ENCODE measurements around the gene GRK4.

GRK4 gene

DNA sequence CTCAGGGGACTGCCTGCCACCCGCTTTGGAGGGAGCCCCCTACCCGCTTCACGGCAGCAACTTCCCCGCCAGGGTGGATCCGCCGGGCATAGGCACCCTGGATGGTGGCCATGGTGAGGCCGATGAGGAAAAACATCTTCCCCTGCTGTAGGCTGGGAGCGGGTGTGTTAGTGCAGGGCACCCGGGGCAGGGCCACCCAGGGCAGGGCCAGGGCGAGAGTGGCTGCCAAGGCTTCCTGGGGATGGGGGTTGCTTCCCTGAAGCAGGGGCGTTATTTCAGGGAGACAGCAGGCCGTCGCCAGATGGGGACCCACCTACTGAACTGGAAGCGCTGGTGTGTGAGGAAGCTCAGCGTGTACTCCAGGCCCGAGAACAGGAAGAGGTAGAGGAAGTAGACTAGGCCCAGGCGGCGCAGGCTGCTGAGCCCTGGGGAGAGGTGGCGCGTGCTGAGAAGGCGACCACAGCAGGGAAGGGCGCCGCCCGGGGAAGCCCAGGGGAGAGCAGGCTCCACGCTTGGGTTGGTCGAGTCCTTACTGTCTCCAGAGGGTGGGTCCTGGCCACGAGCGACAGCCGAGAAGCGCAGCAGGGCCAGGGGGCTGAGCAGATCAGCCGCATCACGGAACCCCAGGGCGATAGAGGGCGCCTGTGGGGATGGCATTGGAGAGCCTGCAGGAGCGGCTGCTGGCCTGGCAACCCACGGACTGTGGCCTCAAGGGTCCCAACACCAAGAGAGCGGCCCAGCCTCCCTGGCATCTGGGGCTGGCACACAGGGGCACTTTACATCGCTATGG, 31.7 kb upstream of the GRK4 start:
- Histone ChIP-seq H3K36me3 (ENCODE audit: control insufficient read depth, insufficient read depth, low read length) (peaks cover 66% of the 10 kb centered on the region), H3K27me3 (ENCODE audit: control insufficient read depth, insufficient read depth, low read length) (no peaks in the 10 kb centered on the region), H3K27ac (ENCODE audit: low read depth, low read length) (no peak overlapping the region), H3K4me1 (ENCODE audit: control insufficient read depth, insufficient read depth, low read length) (peaks cover 16% of the 10 kb centered on the region; the same call in 1 of the 2 replicates), H3K9ac (ENCODE audit: low read length) (no peak overlapping the region), H3K9me3 (ENCODE audit: control insufficient read depth, insufficient read depth, low read depth, low read length) (no peaks in the 10 kb centered on the region), H3K4me3 (ENCODE audit: low read depth, low read length) (no peak overlapping the region)

DNA sequence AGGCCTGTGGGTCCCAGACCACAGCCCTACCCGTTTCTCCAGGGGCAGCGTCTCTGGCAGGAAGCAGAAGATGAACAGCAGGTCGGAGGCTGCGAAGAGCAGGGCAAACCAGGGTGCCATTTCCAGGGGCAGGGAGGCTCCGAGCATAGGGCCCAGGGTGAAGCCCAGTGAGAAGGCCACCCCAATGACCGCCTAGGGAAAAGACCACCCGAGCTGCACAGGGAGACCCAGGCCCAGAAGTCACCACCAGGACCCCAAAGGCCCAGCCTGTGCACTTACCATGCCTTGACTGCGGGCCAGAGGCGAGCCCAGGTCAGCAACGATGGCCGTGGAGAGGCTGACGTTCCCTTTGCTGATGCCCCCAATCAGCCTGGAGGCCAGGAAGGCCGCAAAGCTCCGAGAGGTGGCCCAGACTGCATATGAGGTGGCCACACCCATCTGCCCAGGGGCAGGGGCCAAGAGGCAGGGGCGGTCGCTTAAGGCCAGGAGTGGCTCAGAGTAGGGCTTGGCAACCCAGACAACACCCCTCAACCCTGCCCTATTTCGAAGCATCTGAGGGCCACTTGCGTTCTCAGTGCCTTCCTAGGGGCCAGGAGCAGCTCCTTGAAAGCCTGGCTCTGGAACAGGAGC, 30.9 kb upstream of the GRK4 start:
- no peak overlapping the region for H3K9ac ChIP-seq (ENCODE audit: low read length)
- H3K4me1 ChIP-seq (ENCODE audit: control insufficient read depth, insufficient read depth, low read length) = peaks cover 23% of the 10 kb centered on the region; the same call in 1 of the 2 replicates
- no peak overlapping the region for H3K4me3 ChIP-seq (ENCODE audit: low read depth, low read length)
- peaks cover 66% of the 10 kb centered on the region for H3K36me3 ChIP-seq (ENCODE audit: control insufficient read depth, insufficient read depth, low read length)
- no peaks in the 10 kb centered on the region for H3K27me3 ChIP-seq (ENCODE audit: control insufficient read depth, insufficient read depth, low read length)
- H3K27ac ChIP-seq (ENCODE audit: low read depth, low read length) = no peak overlapping the region
- H3K9me3 ChIP-seq (ENCODE audit: control insufficient read depth, insufficient read depth, low read depth, low read length) = no peaks in the 10 kb centered on the region

DNA sequence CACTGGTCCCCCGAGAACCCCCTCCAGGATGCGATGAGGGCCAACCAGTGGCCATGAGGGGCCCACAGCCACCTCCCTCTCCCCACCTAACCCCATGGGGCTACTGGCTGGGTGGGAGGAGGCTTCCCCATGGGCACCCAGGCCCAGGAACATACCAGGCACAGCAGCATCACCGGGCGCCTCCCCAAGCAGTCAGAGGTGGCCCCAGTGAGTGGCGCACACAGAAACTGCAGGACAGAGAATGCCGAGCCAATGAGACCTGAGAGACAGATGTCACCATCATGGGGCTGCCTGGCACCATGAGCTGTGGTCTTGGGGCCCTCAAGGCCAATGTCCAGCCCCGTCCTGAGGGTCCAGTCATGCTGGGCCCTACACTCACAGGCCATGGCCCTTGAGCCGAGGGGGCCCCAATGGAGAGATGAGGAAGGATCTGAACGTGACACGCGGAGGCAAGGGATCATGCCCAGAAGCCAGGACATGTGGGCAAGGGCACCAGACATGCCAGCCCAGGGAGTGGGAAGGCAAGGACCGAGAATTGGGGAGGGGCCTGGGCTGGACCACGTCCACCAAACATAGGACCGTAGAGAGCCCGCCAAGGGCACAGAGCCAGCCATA, 30.3 kb upstream of the GRK4 start:
- Histone ChIP-seq H3K27ac (ENCODE audit: low read depth, low read length) (no peak overlapping the region), H3K4me3 (ENCODE audit: low read depth, low read length) (peak overlapping the region; percentile 64; the same call in 1 of the 2 replicates), H3K9ac (ENCODE audit: low read length) (no peak overlapping the region), H3K4me1 (ENCODE audit: control insufficient read depth, insufficient read depth, low read length) (peaks cover 25% of the 10 kb centered on the region; the same call in 1 of the 2 replicates), H3K36me3 (ENCODE audit: control insufficient read depth, insufficient read depth, low read length) (peaks cover 67% of the 10 kb centered on the region), H3K9me3 (ENCODE audit: control insufficient read depth, insufficient read depth, low read depth, low read length) (no peaks in the 10 kb centered on the region), H3K27me3 (ENCODE audit: control insufficient read depth, insufficient read depth, low read length) (no peaks in the 10 kb centered on the region)

DNA sequence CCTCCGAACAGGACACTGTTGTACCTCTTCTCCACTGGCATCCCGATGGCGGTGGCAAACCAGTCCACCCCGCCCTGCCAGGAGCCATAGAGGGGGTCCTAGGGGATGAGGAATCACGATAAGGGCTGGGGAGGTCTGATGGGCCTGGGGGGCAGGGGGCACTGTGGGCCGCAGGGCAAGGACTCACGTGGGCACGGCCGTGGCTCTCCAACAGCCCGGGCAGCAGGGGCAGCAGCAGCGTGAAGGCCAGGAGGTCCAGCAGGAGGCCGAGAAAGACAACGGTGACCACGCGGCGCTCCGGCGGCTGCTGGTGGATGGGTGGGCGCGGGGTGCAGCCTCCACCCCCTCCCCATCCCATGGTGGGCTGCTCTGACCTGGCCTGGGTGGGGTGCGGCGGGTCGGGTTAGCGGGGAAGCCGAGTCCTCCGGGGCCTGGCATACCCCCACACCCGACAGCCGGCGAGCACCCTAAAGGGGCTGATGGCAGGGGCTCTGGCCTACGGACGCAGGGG, 29.8 kb upstream of the GRK4 start:
- H3K4me1 ChIP-seq (ENCODE audit: control insufficient read depth, insufficient read depth, low read length) = peaks cover 22% of the 10 kb centered on the region; the same call in 1 of the 2 replicates
- H3K27me3 ChIP-seq (ENCODE audit: control insufficient read depth, insufficient read depth, low read length) = no peaks in the 10 kb centered on the region
- no peak overlapping the region for H3K27ac ChIP-seq (ENCODE audit: low read depth, low read length)
- H3K4me3 ChIP-seq (ENCODE audit: low read depth, low read length) = peak overlapping the region; percentile 64
- H3K9ac ChIP-seq (ENCODE audit: low read length) = peak overlapping the region; percentile 56
- H3K9me3 ChIP-seq (ENCODE audit: control insufficient read depth, insufficient read depth, low read depth, low read length) = no peaks in the 10 kb centered on the region
- peaks cover 67% of the 10 kb centered on the region for H3K36me3 ChIP-seq (ENCODE audit: control insufficient read depth, insufficient read depth, low read length)

DNA sequence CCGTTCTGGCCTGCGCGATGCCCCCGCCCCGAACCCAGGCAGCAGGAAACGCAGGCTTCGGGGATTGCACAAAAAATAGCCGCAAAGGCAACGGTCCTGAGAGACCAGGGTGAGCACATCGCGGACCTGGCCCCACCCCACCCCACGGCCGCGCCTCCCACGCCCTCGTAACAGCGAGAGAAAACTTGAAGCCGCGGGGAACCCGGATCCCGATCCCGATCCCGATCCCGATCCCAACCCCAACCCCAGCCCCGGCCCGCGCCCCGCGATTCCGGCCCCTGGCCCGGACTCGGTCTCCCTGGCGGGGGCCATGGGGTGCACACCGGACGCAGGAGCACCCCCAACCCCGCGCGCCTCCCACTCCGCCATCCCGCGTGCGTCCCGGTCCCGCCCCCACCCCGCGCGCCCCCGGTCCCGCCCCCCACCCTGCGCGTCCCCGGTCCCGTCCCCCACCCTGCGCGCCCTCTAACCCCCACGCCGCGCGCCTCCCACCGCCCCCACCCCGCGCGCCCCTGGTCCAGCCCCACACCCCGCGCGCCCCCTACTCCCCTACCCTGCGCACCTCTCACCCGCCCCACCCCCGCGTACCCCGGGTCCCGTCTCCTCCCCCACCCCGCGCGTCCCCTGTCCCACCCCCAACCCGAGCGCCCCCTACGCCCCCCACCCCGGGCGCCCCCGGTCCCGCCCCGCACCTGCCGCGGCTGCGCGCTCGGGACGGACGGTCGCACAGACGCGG, 29.1 kb upstream of the GRK4 start:
- Histone ChIP-seq H3K36me3 (ENCODE audit: control insufficient read depth, insufficient read depth, low read length) (peaks cover 67% of the 10 kb centered on the region), H3K9me3 (ENCODE audit: control insufficient read depth, insufficient read depth, low read depth, low read length) (no peaks in the 10 kb centered on the region), H3K9ac (ENCODE audit: low read length) (peak overlapping the region; percentile 96), H3K27me3 (ENCODE audit: control insufficient read depth, insufficient read depth, low read length) (no peaks in the 10 kb centered on the region), H3K4me3 (ENCODE audit: low read depth, low read length) (peak overlapping the region; percentile 86), H3K4me1 (ENCODE audit: control insufficient read depth, insufficient read depth, low read length) (peaks cover 21% of the 10 kb centered on the region; the same call in 1 of the 2 replicates), H3K27ac (ENCODE audit: low read depth, low read length) (no peak overlapping the region)

DNA sequence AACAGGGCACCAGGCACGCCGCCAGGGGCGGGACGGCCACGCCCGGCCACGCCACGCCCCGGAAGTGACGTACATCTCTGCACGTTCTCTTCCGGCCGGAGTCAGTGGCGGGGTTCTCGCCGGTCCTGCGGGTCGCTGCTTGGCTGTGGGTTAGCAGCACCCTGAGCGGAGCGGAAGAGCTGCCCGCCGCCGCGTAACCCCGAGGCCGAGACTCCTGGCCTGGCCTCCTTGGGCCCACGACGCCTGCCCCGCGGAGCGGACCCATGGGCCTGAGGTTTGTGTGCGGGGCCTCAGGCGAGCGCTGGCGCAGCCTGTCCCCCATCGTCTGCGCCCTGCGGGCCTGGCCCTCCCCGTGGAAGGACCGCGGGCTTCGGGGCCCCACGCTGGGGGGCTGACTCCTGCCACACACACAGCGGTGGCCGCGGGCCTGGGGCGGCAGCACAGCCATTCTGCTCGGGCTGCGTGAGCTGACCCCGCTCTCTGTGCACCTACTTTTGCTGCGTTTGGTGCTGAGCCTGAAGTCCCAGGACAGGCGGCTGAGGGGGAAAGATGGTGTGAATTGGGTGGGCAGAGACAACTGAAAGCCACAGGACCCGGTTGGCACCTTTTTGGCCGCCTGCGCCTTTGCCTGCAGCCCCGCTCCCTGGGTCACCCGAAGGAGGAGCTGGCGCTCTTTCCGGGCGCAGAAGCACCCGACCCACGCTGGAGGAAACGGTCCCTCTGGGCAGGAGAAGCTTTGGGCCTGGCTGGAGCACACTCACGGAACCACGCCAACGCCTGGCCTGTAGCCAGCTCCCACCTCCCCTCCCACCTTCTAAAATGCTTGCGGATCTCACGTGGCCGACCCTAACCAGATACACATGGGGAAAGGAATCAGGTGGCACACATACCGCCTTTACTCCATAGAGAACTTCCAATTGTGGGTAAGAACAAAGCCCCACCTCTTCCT, 28.3 kb upstream of the GRK4 start:
- Histone ChIP-seq H3K27ac (ENCODE audit: low read depth, low read length) (peak overlapping the region; percentile 96), H3K9ac (ENCODE audit: low read length) (peak overlapping the region; percentile 96), H3K36me3 (ENCODE audit: control insufficient read depth, insufficient read depth, low read length) (peaks cover 67% of the 10 kb centered on the region), H3K4me1 (ENCODE audit: control insufficient read depth, insufficient read depth, low read length) (peaks cover 21% of the 10 kb centered on the region; the same call in 1 of the 2 replicates), H3K27me3 (ENCODE audit: control insufficient read depth, insufficient read depth, low read length) (no peaks in the 10 kb centered on the region), H3K4me3 (ENCODE audit: low read depth, low read length) (peak overlapping the region; percentile 86), H3K9me3 (ENCODE audit: control insufficient read depth, insufficient read depth, low read depth, low read length) (no peaks in the 10 kb centered on the region)

DNA sequence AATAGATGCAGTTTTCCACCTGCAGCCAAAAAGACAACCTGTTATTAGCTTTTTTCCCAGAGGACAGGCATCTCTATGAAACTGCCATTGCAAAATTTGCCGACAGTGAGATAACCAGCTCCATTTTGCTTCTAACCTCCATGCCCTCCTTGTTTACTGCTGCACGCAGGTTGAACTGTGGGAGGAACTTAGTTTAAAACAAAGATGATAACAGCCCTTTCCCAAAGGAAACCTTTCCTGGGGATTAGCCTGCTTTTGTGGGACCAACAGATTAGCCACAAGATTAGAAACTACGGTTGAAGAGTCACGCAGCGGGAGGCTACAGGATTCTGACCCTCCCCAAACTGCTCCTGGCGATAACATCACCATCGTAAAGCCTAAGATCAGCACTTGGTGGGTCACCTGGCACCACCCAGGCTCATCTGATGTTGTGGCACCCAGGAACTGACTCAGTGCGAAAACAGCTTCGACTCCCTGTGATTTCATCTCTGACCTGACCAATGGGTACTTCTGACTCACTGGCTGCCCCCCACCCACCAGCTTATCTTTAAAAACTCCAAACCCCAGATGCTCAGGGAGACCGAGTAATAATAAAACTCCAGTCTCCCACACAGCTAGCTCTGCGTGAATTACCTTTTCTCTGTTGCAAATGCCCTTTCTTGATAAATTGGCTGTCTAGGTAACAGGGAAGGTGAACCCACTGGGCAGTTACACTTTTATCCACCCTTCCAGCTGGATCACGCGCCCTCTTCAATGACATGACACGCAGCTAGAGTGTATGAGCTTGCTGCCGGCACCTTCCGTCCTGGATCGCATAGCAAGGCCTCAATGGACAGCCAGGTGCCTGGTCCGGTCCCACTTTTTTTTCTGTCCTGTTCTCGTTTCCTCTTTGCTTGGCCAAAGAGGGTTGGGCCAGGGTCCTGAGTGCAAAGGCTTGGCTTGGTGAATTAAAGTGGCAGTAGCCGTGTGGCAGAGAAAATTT, 27.3 kb upstream of the GRK4 start:
- H3K4me3 ChIP-seq (ENCODE audit: low read depth, low read length) = peak overlapping the region; percentile 86
- no peak overlapping the region for H3K27ac ChIP-seq (ENCODE audit: low read depth, low read length)
- no peaks in the 10 kb centered on the region for H3K9me3 ChIP-seq (ENCODE audit: control insufficient read depth, insufficient read depth, low read depth, low read length)
- H3K9ac ChIP-seq (ENCODE audit: low read length) = peak overlapping the region; percentile 96
- peaks cover 21% of the 10 kb centered on the region; the same call in 1 of the 2 replicates for H3K4me1 ChIP-seq (ENCODE audit: control insufficient read depth, insufficient read depth, low read length)
- peaks cover 67% of the 10 kb centered on the region for H3K36me3 ChIP-seq (ENCODE audit: control insufficient read depth, insufficient read depth, low read length)
- H3K27me3 ChIP-seq (ENCODE audit: control insufficient read depth, insufficient read depth, low read length) = no peaks in the 10 kb centered on the region

DNA sequence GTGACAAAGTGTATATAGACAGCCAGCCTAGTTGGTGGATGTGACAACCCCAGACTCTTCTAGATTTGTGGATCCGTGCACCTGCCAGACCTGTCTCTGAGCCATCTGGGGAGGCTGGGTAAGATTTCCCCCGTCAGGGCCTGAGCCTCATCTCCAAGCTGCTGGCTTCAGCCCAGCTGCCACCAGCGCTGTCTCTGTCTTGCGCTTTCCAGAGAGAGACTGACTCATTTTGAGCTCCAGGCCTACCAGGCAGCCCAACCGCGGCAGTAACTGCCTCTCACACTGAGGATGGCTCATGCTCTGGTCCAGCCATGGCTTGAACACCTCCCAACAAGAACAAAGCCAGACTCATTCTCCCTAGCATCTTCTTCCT, 26.6 kb upstream of the GRK4 start:
- Histone ChIP-seq H3K4me1 (ENCODE audit: control insufficient read depth, insufficient read depth, low read length) (peaks cover 21% of the 10 kb centered on the region; the same call in 1 of the 2 replicates), H3K9ac (ENCODE audit: low read length) (no peak overlapping the region), H3K27me3 (ENCODE audit: control insufficient read depth, insufficient read depth, low read length) (no peaks in the 10 kb centered on the region), H3K9me3 (ENCODE audit: control insufficient read depth, insufficient read depth, low read depth, low read length) (no peaks in the 10 kb centered on the region), H3K27ac (ENCODE audit: low read depth, low read length) (no peak overlapping the region), H3K36me3 (ENCODE audit: control insufficient read depth, insufficient read depth, low read length) (peaks cover 67% of the 10 kb centered on the region), H3K4me3 (ENCODE audit: low read depth, low read length) (no peak overlapping the region)

DNA sequence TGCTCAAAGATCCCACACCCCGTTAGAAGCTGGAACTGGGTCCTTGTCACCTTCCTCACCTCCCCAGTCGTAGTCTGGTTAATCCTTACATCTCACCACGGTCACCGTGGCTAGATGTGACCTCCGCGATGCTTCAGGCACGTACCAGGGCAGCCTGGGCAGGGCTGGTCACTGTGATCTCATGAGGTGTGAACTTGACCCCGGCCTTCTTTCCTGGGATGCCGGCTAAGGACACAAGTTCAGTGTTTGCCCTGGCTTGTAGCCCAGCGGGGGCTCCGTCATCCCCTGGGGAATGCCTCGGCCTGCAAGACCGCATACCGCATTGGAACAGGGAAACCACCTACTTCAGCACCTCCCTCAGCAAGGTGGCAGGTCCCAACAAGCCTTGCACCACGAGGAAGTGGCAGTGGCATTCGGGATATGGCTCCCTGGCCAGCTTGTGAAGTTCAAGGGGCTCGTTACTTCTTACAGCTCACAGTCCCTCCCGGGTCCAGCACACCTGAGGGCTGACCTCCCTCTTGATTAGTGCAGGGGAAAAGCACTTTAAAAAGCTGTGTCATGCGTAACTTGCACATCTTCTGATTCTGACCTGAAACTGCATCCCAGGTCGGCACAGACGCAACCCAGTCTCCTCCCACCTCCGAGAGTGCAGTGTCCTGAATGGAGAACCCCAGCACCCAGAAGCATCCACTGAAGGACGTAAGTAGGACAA, 26.1 kb upstream of the GRK4 start:
- Histone ChIP-seq H3K9me3 (ENCODE audit: control insufficient read depth, insufficient read depth, low read depth, low read length) (no peaks in the 10 kb centered on the region), H3K27me3 (ENCODE audit: control insufficient read depth, insufficient read depth, low read length) (no peaks in the 10 kb centered on the region), H3K36me3 (ENCODE audit: control insufficient read depth, insufficient read depth, low read length) (peaks cover 67% of the 10 kb centered on the region), H3K4me3 (ENCODE audit: low read depth, low read length) (no peak overlapping the region), H3K27ac (ENCODE audit: low read depth, low read length) (no peak overlapping the region), H3K4me1 (ENCODE audit: control insufficient read depth, insufficient read depth, low read length) (peaks cover 21% of the 10 kb centered on the region; the same call in 1 of the 2 replicates), H3K9ac (ENCODE audit: low read length) (no peak overlapping the region)

Measured in HUES6 (cell line).